Measurements from ENCODE around the gene TNFRSF8.
"Not testable (repeated sequence)": the region's sequence is repeated elsewhere in the genome, so short reads cannot be mapped to it uniquely, and the experiment has no call there.

Gene TNFRSF8

DNA sequence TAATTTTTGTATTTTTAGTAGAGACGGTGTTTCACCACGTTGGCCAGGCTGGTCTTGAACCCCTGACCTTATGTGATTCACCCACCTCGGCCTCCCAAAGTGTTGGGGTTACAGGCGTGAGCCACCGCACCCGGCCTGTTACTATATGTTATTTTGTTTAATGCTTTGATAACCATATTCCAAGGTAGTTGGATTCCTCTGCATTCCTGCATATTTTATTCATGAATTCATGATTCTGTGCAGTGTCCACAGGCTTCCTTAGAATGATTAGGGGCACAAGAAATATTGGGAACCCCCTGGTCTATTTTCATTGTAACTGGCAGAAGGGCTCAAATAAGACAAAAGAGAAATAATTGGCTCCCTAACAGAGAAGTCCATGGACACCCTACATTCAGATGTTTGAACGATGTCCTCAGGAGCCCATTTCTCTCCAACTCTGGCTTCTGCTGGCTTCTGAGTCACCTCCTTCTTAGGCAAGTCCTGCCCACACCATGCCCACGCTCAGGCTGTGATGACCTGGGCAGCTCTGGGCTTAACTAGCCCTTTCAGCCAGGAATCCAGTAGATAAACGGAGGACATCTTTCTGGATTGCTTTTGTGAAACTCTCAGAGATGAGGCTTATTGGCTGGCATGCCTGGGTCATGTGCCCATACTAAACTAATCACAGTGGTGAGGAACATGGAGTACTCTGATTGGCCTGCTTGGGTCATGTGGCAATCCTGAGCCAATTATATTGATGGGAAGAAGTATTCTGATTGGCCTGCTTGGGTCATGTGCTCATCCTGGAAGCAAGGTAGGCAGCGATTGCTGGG lies 32.6 kb downstream of the TNFRSF8 start:
- no peak overlapping the region for H3K27ac Mint-ChIP-seq
- no peak for TF ChIP-seq CTCF (IDR thresholded peaks at IDR 0.05)
- no peaks in the 10 kb centered on the region for H3K36me3 Mint-ChIP-seq (ENCODE audit: low read depth)
- peaks cover 3% of the 10 kb centered on the region for H3K27me3 Mint-ChIP-seq (ENCODE audit: low read depth, poor library complexity)
- peaks cover 11% of the 10 kb centered on the region for H3K9me3 Mint-ChIP-seq
- H3K4me1 Mint-ChIP-seq = no peaks in the 10 kb centered on the region
- DNase-seq = no peak
- H3K4me3 Mint-ChIP-seq = no peak overlapping the region

DNA sequence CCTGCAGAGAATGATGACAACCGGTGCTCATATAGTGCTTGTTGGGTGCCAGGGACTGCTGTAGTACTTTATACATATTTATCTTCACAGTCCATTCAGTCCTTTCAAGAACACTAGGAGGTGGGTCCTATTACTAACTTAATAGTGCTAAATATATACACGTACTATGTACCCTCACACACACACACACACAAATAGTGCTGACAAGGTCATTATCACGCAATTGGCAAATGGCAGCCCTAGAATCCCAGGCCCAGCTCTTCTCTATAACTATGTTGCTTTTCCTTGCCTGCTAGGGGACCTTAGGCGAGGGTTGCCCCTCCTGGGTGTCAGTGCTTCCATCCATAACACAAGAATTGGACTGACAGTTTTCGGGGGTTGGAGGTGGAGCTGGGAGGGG lies 33.5 kb downstream of the TNFRSF8 start:
- Mint-ChIP-seq H3K36me3 (ENCODE audit: low read depth) (no peaks in the 10 kb centered on the region), H3K27me3 (ENCODE audit: low read depth, poor library complexity) (peaks cover 7% of the 10 kb centered on the region), H3K4me1 (no peaks in the 10 kb centered on the region), H3K4me3 (no peak overlapping the region), H3K27ac (no peak overlapping the region), H3K9me3 (peaks cover 11% of the 10 kb centered on the region)
- TF ChIP-seq CTCF (IDR thresholded peaks at IDR 0.05) = no peak
- DNase-seq = no peak

DNA sequence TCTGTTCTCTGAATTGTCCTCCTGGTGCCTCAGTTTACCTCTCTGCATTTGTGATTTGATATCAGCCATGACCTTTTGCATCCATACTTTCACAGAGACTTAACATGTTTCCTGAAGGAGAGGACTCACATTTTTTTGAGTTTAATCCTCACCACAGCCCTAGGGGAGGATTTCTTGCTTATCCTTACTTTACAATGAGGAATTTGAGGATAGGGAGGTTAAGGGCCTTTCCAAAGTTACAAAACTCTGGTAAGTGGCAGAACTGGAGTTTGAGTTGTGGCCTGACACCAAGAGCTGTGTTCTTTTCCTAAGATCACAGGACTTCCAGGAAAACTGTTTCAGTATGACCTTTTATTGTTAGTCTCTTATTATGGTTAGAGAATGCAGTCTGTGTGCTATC lies 34.2 kb downstream of the TNFRSF8 start:
- H3K4me3 Mint-ChIP-seq = no peak overlapping the region
- TF ChIP-seq CTCF (IDR thresholded peaks at IDR 0.05) = no peak
- DNase-seq = no peak

DNA sequence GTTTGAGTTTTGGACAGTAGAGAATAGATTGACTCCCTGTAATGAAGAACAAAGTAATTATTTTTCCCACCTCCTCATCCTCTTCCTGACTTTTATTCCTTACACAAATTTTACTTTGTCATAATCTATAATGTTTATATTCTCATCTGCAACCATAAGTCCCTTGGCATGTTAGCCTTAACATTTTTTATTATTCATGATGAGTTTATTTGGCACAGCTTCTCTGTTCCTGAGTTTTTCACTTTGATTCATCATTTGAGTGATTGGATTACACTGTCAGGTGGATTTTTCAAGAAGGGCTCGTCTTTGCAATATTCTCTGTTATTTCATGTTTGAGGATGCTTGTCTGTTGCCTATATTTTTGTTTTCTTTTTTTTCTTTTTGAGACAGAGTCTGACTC lies 35.7 kb downstream of the TNFRSF8 start:
- no peak for DNase-seq
- no peak for TF ChIP-seq CTCF (IDR thresholded peaks at IDR 0.05)
- H3K9me3 Mint-ChIP-seq = peaks cover 11% of the 10 kb centered on the region

More for the DNA sequence above, 34.2 kb downstream of the TNFRSF8 start:
- Mint-ChIP-seq H3K9me3 (peaks cover 11% of the 10 kb centered on the region), H3K4me1 (no peaks in the 10 kb centered on the region), H3K36me3 (ENCODE audit: low read depth) (no peaks in the 10 kb centered on the region), H3K27me3 (ENCODE audit: low read depth, poor library complexity) (peaks cover 10% of the 10 kb centered on the region), H3K27ac (no peak overlapping the region)

DNA sequence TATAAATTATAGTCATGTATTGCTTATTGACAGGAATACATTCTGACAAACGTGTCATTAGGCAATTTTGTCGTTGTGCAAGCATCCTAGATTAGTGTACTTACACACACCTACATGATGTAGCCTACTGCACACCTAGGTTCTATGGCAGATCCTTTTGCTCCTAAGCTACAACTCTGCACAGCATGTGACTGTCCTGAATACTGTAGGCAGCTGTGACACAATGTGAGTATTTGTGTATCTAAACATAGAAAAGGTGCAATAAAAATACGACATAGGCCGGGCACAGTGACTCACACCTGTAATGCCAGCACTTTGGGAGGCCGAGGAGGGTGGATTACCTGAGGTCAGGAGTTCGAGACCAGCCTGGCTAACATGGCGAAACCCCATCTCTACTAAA lies 36.5 kb downstream of the TNFRSF8 start:
- H3K36me3 Mint-ChIP-seq (ENCODE audit: low read depth) = no peaks in the 10 kb centered on the region
- no peak overlapping the region for H3K27ac Mint-ChIP-seq
- H3K9me3 Mint-ChIP-seq = peaks cover 8% of the 10 kb centered on the region
- TF ChIP-seq CTCF (IDR thresholded peaks at IDR 0.05) = no peak
- H3K4me1 Mint-ChIP-seq = peaks cover 6% of the 10 kb centered on the region
- peaks cover 10% of the 10 kb centered on the region for H3K27me3 Mint-ChIP-seq (ENCODE audit: low read depth, poor library complexity)
- H3K4me3 Mint-ChIP-seq = no peak overlapping the region
- DNase-seq = no peak

More for the DNA sequence above, 35.7 kb downstream of the TNFRSF8 start:
- Mint-ChIP-seq H3K27me3 (ENCODE audit: low read depth, poor library complexity) (peaks cover 10% of the 10 kb centered on the region), H3K36me3 (ENCODE audit: low read depth) (no peaks in the 10 kb centered on the region), H3K4me1 (no peaks in the 10 kb centered on the region), H3K27ac (no peak overlapping the region), H3K4me3 (no peak overlapping the region)

DNA sequence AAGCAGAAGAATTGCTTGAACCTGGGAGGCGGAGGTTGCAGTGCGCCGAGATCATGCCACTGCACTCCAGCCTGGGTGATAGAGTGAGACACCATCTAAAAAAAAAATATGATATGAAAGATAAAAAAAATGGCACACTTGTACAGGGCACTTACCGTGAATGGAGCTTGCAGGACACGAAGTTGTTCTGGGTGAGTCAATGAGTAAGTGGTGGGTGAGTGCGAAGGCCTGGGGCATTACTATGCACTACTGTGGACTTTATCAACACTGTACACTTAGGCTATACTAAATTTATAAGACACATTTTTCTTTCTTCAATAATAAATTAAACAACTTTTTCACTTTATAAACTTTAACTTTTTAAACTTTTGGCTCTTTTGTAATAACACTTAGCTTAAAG lies 37.0 kb downstream of the TNFRSF8 start:
- H3K27ac Mint-ChIP-seq = no peak overlapping the region
- peaks cover 8% of the 10 kb centered on the region for H3K9me3 Mint-ChIP-seq
- no peaks in the 10 kb centered on the region for H3K36me3 Mint-ChIP-seq (ENCODE audit: low read depth)
- no peak for DNase-seq
- no peak overlapping the region for H3K4me3 Mint-ChIP-seq
- TF ChIP-seq CTCF (IDR thresholded peaks at IDR 0.05) = no peak
- H3K4me1 Mint-ChIP-seq = peaks cover 7% of the 10 kb centered on the region
- peaks cover 10% of the 10 kb centered on the region for H3K27me3 Mint-ChIP-seq (ENCODE audit: low read depth, poor library complexity)

- peaks cover 13% of the 10 kb centered on the region for H3K27me3 Mint-ChIP-seq (ENCODE audit: low read depth, poor library complexity)
- H3K27ac Mint-ChIP-seq; DNase-seq; H3K9me3 Mint-ChIP-seq; H3K4me1 Mint-ChIP-seq; H3K4me3 Mint-ChIP-seq; H3K36me3 Mint-ChIP-seq (ENCODE audit: low read depth): not testable (repeated sequence)
Measured at GRCh38 chr1:12101120-12101519, 38.0 kb downstream of the TNFRSF8 start.
